ENCODE measurements around the gene RNF17. TPM values are rescaled to one million over a fixed set of nuclear protein-coding genes. Genes with fewer than 3 reads are reported as not detected.

Gene RNF17
- total RNA-seq, 4 donors from 2014 or later = not detected

DNA sequence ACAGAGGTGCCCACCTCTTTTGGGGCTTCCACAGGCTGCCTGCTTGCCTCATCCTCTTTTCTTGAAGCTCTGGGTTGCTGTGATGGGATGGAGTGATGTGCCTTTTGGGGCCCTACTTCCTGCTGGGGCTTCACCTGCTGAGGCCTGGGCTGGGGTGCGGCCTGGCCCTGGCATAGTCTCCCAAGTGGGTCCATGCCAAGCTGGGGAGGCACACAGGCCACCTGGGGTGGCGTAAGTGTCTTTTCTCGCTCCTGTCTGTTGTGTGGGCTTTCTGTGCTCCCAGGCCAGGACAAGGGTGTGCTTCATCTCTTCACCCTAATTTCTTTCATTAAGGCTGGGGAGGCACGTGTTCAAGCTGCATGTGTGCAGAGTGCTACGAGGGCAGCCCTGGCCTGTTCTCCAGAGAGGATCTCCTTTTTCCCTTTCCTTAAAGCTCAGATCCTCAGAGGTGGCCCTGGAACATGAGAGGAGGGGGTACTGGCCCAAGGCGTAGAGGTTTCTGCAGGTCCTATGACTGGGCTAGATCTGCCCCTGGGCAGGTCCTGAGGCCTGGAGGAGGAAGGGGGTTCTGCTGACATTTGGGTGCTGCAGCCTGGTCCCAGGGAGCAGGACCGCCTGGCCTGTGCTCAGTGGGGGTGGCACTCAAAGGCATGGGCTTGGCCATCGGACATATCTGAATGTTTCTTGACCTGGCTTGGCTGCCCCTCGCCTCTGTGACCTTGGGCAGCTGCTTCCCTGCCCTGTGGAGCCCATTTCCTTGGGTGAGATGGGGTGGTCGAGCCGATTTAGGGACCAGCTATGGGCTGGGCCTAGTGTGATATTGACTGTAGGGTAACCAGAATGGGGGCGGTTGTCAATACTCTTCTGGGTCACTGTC, 23.7 kb upstream of the RNF17 start:
- intact Hi-C loops (cut with DNase I) = no loop called here
- TF ChIP-seq EP300 (IDR thresholded peaks at IDR 0.05) (no peak), POLR2AphosphoS5 (IDR thresholded peaks at IDR 0.05) (no peak), POLR2A (IDR thresholded peaks at IDR 0.05; ENCODE audit: low read depth) (no peak)
- Histone ChIP-seq H3K4me3 (no peak overlapping the region), H3K9me3 (no peaks in the 10 kb centered on the region), H3K36me3 (no peaks in the 10 kb centered on the region), H3K27me3 (peaks cover 0 to 30% (median 0%) of the 10 kb centered on the region in 4 donors), H3K27ac (replicated peaks in 1 of 4) (no peak overlapping the region), H3K4me1 (no peaks in the 10 kb centered on the region)
- DNase-seq (ENCODE audit: extremely low spot score) = no peak
- WGBS = 94% methylated on average over 8 of the region's 12 CpGs

DNA sequence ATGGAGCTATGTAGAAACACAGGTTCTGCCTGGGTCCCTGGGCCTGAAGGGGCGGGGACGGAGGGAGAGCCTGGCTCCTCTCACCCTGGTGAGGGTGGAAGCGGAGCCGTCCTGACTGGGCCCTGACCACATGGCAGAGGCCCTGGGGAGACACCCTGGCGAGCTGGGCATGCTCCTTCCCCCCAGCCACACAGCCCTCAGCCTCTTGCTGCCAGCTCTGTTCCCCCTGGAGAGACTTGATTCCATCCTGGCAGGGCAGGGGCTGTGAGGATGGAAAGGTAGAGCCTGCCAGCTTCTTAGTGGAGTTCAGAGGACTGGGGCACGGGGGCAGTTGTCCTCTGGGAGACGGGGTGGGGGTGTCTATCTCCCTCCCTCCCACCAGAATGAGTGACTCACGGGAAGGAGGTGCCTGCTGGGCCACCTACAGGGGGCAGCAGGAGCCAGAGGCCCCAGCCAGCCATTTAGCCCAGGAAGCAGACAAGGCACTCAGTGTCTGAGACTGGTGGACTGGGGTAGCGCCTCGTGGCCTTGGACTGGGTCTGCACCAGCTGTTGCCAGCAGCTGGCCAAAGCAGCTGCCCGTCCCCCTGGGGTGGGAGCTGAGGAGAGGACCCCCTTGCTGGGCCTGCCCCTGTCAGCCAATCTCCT, 22.8 kb upstream of the RNF17 start:
- TF ChIP-seq POLR2A (IDR thresholded peaks at IDR 0.05; ENCODE audit: low read depth) (no peak), POLR2AphosphoS5 (IDR thresholded peaks at IDR 0.05) (no peak), EP300 (IDR thresholded peaks at IDR 0.05) (no peak)
- TF ChIP-seq, protein P1, sequence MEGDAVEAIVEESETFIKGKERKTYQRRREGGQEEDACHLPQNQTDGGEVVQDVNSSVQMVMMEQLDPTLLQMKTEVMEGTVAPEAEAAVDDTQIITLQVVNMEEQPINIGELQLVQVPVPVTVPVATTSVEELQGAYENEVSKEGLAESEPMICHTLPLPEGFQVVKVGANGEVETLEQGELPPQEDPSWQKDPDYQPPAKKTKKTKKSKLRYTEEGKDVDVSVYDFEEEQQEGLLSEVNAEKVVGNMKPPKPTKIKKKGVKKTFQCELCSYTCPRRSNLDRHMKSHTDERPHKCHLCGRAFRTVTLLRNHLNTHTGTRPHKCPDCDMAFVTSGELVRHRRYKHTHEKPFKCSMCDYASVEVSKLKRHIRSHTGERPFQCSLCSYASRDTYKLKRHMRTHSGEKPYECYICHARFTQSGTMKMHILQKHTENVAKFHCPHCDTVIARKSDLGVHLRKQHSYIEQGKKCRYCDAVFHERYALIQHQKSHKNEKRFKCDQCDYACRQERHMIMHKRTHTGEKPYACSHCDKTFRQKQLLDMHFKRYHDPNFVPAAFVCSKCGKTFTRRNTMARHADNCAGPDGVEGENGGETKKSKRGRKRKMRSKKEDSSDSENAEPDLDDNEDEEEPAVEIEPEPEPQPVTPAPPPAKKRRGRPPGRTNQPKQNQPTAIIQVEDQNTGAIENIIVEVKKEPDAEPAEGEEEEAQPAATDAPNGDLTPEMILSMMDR (IDR thresholded peaks at IDR 0.05) = no peak
- H3K27me3 ChIP-seq = peaks cover 0 to 39% (median 3%) of the 10 kb centered on the region in 4 donors
- no peak for DNase-seq (ENCODE audit: extremely low spot score)
- no peaks in the 10 kb centered on the region for H3K9me3 ChIP-seq
- H3K4me1 ChIP-seq = peaks cover 0 to 7% (median 3%) of the 10 kb centered on the region in 4 donors
- H3K36me3 ChIP-seq = no peaks in the 10 kb centered on the region
- no peak overlapping the region for H3K27ac ChIP-seq (replicated peaks in 1 of 4)
- H3K4me3 ChIP-seq = no peak overlapping the region
- 75% methylated on average over 9 of the region's 11 CpGs for WGBS
- intact Hi-C loops (cut with DNase I) = no loop called here

DNA sequence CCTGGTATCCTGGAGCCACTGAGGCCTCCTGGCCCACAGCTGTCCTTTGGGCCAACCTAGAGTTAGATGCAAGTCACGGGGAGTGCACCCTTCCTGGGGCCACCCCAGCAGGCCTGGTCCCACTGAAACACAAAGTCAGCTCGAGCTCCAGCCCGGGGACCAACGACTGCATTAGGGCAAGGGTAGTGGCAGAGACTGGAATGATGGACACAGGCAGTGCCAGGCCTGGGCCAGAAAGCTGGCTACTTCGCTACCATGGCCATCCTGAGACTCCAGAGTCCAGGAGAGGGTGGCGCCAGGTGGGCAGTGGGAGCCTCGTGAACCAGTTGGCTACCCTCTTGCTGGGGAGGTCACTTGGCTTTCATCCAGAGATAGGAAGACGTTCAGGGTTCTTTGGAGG, 22.2 kb upstream of the RNF17 start:
- H3K27ac ChIP-seq (replicated peaks in 1 of 4) = no peak overlapping the region
- no peak for DNase-seq (ENCODE audit: extremely low spot score)
- H3K27me3 ChIP-seq = peaks cover 0 to 46% (median 5%) of the 10 kb centered on the region in 4 donors
- intact Hi-C loops (cut with DNase I) = no loop called here
- TF ChIP-seq, protein P1 (IDR thresholded peaks at IDR 0.05) = no peak
- TF ChIP-seq POLR2A (IDR thresholded peaks at IDR 0.05; ENCODE audit: low read depth) (no peak), POLR2AphosphoS5 (IDR thresholded peaks at IDR 0.05) (no peak), EP300 (IDR thresholded peaks at IDR 0.05) (no peak)
- no peaks in the 10 kb centered on the region for H3K36me3 ChIP-seq
- no peaks in the 10 kb centered on the region for H3K9me3 ChIP-seq
- WGBS = 65% methylated on average over 5 of the region's 8 CpGs
- H3K4me3 ChIP-seq = no peak overlapping the region
- H3K4me1 ChIP-seq = peaks cover 3 to 13% (median 9%) of the 10 kb centered on the region in 4 donors

DNA sequence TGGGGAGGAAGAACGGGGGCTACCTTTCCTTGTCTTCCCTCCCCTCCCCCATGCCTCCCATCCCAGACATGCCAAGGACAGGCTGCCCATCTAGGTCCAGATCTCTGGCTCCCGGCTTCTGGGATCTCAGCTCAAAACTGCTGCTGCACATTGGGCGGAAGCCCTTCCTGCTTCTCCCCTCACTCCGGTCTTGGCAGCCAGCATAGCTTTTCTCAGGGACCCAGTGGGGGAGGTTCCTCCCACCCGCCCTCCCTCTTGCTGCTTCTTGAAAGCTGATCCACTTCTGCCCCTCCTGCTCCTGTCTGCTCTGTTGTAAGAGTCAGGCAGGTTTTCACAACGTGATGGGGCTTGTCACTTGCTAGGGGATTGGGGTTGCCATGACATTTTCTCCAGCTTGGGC, 21.7 kb upstream of the RNF17 start:
- 18% methylated on average over 4 of the region's 6 CpGs for WGBS
- no peak for TF ChIP-seq POLR2AphosphoS5 (IDR thresholded peaks at IDR 0.05)
- TF ChIP-seq EP300 (IDR thresholded peaks at IDR 0.05) = no peak
- no peak for TF ChIP-seq POLR2A (IDR thresholded peaks at IDR 0.05; ENCODE audit: low read depth)
- TF ChIP-seq, protein P1 (IDR thresholded peaks at IDR 0.05) = no peak
- peaks cover 0 to 51% (median 7%) of the 10 kb centered on the region in 4 donors for H3K27me3 ChIP-seq
- no peak for DNase-seq (ENCODE audit: extremely low spot score)
- no peaks in the 10 kb centered on the region for H3K9me3 ChIP-seq
- peaks cover 4 to 18% (median 14%) of the 10 kb centered on the region in 4 donors for H3K4me1 ChIP-seq
- H3K27ac ChIP-seq (replicated peaks in 1 of 4) = no peak overlapping the region
- no peak overlapping the region for H3K4me3 ChIP-seq
- intact Hi-C loops (cut with DNase I) = no loop called here
- no peaks in the 10 kb centered on the region for H3K36me3 ChIP-seq

DNA sequence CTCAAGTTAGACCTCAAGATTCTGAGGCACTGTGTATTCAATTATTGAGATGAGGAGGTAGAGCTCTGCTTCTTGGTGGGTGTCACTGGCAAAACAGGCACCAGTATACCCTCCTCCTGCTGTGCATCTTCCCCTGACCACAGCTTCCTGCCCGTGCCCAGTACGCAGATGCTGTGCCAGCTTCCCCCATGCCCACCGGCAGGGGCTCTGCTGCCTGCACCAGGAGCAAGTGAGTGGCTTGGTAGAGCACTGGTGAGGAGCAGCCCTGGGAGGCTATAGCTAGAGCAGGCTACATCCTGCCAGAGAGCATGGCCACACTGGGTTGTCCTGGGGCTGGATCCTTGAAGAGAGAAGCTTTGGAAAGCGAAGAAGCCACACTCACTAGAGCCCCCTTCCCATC, 21.0 kb upstream of the RNF17 start:
- Histone ChIP-seq H3K4me1 (peaks cover 9 to 25% (median 20%) of the 10 kb centered on the region in 4 donors), H3K27ac (replicated peaks in 1 of 4) (no peak overlapping the region), H3K36me3 (no peaks in the 10 kb centered on the region), H3K27me3 (peaks cover 0 to 57% (median 10%) of the 10 kb centered on the region in 4 donors), H3K4me3 (no peak overlapping the region), H3K9me3 (no peaks in the 10 kb centered on the region)
- TF ChIP-seq POLR2A (IDR thresholded peaks at IDR 0.05; ENCODE audit: low read depth) = no peak
- TF ChIP-seq POLR2AphosphoS5 (IDR thresholded peaks at IDR 0.05) = no peak
- TF ChIP-seq, protein P1 (IDR thresholded peaks at IDR 0.05) = no peak
- no peak for TF ChIP-seq EP300 (IDR thresholded peaks at IDR 0.05)
- 38% methylated on average over 2 of the region's 4 CpGs for WGBS
- DNase-seq (ENCODE audit: extremely low spot score) = no peak
- intact Hi-C loops (cut with DNase I) = no loop called here
